Liver (tissue), 3 donors: ENCODE results near the gene CADM2.

Source experiments
- CTCF ChIP-seq: fragments of 150-350 bp; IDR thresholded peaks from 2 replicates; pipeline ENCODE4 v1.5.1; 2017; ENCODE audit warnings: improper control_type of control experiment, low read depth, low read length; ENCODE audit not compliant: missing input control
- EGR1 ChIP-seq, 2 donors: IDR thresholded peaks; 2 replicates each; pipeline ENCODE4 v1.6.1; 2016 to 2018; ENCODE audit warnings: antibody characterized with exemption in 2 of 2, low read depth in 2 of 2
- TAF1 ChIP-seq: conservative IDR thresholded peaks from 2 replicates; pipeline ENCODE4 v1.6.1; 2016; ENCODE audit warnings: antibody characterized with exemption, mild to moderate bottlenecking
- donor health status: healthy.
- donor health status: healthy.

- TF ChIP-seq EGR1 (IDR thresholded peaks at IDR 0.05; ENCODE audit: low read depth in 2 of 2) (no peak), CTCF (no peak), TAF1 (no peak)
Observed at GRCh38 chr3:85303156-85303555, 344.4 kb downstream of the CADM2 start.
